GM12864 (cell line): ENCODE results near the gene CABP4.

Experiments used
- DNase-seq: peaks from one replicate; pipeline ENCODE4 v3.0.0-alpha.2; 2011; ENCODE audit warnings: low read depth
- H3K4me3 ChIP-seq: 2 replicates; pipeline ENCODE4 v1.5.1; 2011; ENCODE audit warnings: mild to moderate bottlenecking, low read depth, low read length, control low read depth
- TF ChIP-seq, protein P1 (sequence below): IDR thresholded peaks from 2 replicates; pipeline ENCODE4 v1.5.1; 2011; ENCODE audit warnings: low read depth, mild to moderate bottlenecking, moderate library complexity, low read length, control low read depth, inconsistent platforms; ENCODE audit errors: missing control alignments

CABP4 gene

DNA sequence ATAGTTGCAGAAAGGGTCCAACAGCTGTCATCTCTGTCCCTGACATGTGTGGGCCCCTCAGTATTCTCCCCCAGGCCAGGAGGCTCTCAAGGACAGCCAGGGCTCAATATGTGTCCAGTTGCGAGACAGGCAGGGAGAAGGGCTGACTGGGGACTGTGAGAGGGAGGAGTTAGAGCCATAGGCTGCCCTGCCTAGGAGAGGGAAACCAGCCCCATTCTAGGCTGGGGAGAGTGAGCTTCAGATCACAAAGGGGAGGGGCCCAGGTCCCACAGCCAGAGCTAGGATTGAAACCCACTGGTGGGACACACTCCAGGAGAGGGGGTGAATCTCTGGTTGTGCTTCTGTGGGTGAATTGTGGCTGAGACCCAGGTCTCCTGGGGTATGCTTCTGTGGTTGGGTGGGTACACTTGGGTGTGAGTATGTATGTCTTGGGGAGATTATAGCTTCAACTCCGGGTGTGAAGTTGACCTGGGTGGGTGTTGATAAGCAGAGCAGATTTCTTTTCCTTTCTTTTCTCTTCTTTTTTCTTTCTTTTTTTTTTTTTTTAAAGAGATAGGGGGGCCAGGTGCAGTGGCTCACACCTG lies 41.8 kb upstream of the CABP4 start:
- no peak overlapping the region for H3K4me3 ChIP-seq
- no peak for DNase-seq
- TF ChIP-seq, protein P1, sequence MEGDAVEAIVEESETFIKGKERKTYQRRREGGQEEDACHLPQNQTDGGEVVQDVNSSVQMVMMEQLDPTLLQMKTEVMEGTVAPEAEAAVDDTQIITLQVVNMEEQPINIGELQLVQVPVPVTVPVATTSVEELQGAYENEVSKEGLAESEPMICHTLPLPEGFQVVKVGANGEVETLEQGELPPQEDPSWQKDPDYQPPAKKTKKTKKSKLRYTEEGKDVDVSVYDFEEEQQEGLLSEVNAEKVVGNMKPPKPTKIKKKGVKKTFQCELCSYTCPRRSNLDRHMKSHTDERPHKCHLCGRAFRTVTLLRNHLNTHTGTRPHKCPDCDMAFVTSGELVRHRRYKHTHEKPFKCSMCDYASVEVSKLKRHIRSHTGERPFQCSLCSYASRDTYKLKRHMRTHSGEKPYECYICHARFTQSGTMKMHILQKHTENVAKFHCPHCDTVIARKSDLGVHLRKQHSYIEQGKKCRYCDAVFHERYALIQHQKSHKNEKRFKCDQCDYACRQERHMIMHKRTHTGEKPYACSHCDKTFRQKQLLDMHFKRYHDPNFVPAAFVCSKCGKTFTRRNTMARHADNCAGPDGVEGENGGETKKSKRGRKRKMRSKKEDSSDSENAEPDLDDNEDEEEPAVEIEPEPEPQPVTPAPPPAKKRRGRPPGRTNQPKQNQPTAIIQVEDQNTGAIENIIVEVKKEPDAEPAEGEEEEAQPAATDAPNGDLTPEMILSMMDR, result no peak

DNA sequence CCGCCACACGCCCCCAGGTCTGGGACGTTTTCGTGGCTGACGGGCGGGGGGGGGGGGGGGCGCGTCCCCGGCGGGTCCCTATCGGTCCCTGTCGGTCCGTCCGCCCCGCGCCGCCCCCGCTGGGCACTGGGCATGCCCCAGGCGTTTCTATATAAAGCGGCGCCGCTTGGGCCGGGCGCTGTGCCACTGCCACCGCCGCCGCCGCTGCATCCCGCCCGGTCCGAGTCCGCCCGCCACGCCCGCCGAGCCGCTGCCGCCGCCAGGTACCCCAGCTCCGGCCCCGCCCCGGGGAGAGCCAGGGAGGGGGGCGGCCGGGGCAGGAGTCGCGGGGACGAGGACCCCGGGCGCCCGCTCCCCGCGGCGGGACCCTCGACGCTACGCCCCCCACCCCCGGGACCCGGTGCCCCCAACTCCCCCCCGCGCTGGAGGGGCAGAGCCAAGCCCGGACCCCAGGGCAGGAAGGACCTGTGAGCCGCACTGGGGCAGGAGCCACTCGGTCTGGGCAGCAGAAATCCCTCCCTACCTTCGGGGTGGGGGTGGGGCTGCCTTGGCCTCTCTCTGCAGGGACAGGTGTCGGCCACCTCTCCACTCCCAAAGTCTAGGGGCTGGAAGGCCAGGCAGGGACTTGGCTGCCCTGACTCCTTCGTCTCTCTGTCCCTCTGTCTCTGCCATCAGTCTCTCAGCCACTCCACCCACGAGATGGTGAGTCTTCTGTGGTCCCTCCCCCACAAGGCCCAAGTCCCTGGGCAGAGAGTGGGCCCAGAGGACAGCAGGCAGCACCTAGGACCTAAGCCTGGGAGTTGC lies 39.5 kb upstream of the CABP4 start, which contains the start of gene CARNS1:
Gene CARNS1, plus strand, starts transcription at position 178 of the 804 bp plus-strand sequence. Its CDS starts 522 bp downstream, at position 700.
- TF ChIP-seq, protein P1, result no peak
- no peak for DNase-seq
- H3K4me3 ChIP-seq, result no peak within 1 kb of the TSS

DNA sequence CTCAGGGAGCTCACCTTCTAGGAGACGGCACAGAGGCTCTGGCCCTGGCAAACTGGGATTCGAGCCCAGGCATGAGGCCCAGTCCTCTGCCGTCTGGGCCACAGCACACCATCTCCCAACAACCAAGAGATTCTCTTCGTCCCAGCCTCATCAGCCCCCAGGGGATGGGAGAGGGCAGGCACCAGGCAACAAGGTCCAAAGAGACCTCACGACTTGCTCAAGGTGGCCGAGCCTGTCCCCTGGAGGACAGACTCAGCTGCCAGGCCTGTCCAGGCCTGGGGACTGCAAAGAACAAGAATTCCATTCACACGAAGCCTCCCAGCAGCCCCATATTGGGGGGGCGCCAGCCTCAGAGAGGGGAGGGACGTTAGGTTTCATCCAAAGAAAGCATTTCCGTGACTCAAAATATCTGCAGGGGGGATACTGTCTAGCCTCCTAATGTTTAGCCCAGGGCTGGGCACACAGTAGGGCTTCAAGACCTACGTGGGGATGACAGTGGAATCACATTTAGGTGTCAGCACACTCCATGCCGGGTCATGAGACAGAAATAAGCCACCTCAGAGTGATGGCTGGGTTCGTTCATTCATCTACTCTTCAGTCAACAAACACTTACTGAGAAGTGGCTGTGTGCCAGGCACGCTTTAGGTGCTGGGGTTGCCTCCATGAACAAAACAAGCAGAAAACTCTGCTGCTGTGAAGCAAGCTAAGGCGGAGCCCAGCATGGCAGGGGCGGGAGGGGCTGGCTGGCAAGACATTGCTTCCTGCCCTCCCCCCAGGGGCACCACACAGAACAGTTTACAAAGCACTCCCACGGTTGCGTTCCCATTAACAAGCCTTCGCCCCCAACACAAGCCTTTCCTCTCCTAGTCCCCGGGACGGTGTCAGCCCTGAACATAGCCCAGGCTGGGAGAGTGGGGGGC lies 38.5 kb upstream of the CABP4 start:
- TF ChIP-seq, protein P1, result no peak
- no peak overlapping the region for H3K4me3 ChIP-seq
- DNase-seq, result no peak

DNA sequence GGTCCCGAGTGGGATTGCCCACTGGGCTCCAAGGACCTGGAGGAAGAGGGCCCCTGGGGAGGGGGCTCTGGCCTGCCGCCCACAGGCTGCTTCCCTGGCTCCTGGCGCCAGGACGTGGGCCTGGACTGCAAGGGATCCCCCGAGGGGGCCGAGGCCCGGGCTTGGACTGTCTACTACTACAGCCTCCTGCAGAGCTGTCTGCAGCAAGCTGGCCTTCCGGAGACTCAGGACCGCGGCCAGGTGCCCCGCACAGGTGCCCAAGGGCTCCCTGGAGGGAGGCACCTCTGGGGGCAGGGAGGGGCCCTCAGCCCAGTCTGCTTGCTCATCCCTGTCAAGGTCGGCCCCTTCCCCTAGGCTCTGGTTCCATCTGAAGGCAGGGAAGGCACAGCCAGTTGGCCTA lies 37.7 kb upstream of the CABP4 start:
- DNase-seq, result no peak
- H3K4me3 ChIP-seq, result no peak overlapping the region
- TF ChIP-seq, protein P1, result no peak

DNA sequence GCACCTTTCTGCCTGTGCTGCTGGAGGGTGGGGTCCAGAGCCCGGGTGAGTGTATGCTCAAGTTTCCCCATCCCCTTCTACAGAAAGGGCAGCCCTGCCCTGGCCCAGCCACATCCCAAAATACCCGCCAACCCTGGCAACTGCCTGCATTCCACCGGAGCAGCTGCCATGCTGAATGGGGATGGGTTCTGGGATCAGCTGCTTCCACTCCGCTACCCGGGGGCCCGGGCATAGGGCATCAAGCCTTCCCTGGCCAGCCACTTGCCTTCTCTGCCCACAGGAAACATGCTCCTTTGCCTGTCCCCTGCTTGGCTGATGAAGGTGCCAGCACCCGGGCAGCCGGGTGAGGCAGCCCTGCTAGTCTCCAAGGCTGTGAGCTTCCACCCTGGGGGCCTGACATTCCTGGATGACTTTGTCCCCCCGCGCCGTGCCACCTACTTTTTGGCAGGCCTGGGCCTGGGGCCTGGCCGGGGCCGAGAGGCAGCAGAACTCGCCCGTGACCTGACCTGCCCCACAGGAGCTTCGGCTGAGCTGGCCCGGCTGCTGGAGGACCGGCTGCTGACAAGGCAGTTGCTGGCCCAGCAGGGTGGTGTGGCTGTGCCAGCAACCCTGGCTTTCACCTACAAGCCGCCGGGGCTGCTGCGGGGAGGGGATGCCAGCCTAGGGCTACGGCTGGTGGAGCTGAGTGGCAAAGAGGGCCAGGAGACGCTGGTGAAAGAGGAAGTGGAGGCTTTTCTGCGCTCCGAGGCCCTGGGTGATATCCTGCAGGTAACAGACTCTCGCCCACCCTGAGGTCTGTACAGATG lies 36.5 kb upstream of the CABP4 start:
- TF ChIP-seq, protein P1, result no peak
- no peak overlapping the region for H3K4me3 ChIP-seq
- DNase-seq, result no peak
